ENCODE measurements around the gene TFDP2. TPM values are rescaled to one million over a fixed set of nuclear protein-coding genes. Genes with fewer than 3 reads are reported as not detected.

TFDP2 gene
- total and polyA plus RNA-seq, 9 of the 15 experiments (the other 6 are each of a cell fraction or from before 2014, with no cell fraction given): 95.6 to 179 (median 126) TPM

DNA sequence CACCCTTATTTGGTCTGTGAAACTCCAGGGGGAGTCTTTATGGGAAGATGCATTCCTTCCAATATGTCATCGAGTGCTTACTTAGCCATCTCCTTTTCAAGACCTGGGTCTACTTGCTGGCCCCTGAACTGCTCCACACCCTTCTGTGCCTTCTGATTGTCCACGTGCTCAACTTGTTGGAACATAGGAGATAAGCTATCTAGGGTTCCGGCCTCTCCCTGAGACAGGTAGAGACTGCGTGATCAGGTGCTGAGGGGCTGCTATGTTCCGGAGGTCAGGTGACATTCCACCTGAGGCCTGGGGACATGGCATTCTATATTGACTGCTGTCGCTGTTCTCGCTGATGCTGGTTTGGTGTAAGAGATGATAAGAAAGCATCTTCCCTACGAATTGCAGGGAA is 207.3 kb downstream of the TFDP2 start (continued):
- TF ChIP-seq MGA (IDR thresholded peaks at IDR 0.05) (peak; percentile 15; the same call in 1 of the 2 replicates), DMBX1 (CRISPR knock-in tag; IDR thresholded peaks at IDR 0.05; ENCODE audit: borderline replicate concordance) (no peak), POLR2B (IDR thresholded peaks at IDR 0.05; ENCODE audit: low read depth, partially characterized antibody) (no peak), FOXJ3 (CRISPR knock-in tag; IDR thresholded peaks at IDR 0.05) (no peak), BHLHE40 (IDR thresholded peaks at IDR 0.05; ENCODE audit: low read length) (peak; percentile 24; the same call in 1 of the 2 replicates), XRCC5 (IDR thresholded peaks at IDR 0.05; ENCODE audit: low read depth, low read length) (no peak), HDAC1 (IDR thresholded peaks at IDR 0.05) (no peak), CBFA2T2 (conservative IDR thresholded peaks at IDR 0.05) (peak; percentile 46), TRIM28 (IDR thresholded peaks at IDR 0.05) (no peak), NR2C1 (IDR thresholded peaks at IDR 0.05) (no peak), NR2C1 (tag; IDR thresholded peaks at IDR 0.05) (no peak), HMBOX1 (IDR thresholded peaks at IDR 0.05) (no peak), JUND (IDR thresholded peaks at IDR 0.05; ENCODE audit: borderline replicate concordance, low read depth, low read length) (no peak), JUND (tag; IDR thresholded peaks at IDR 0.05; ENCODE audit: borderline replicate concordance, low read depth, low read length) (no peak), FOXK2 (conservative IDR thresholded peaks at IDR 0.05 in 1 of 2, IDR thresholded peaks at IDR 0.05 in 1 of 2; ENCODE audit: low read depth in 2 of 2) (no peak), TFE3 (CRISPR knock-in tag; IDR thresholded peaks at IDR 0.05) (no peak)

All from K562 (cell line).